Measurements from ENCODE around the gene NEK1.
A peak's percentile ranks its signal among the peaks of the same experiment; 100 is the strongest.
"Not testable (repeated sequence)": the region's sequence is repeated elsewhere in the genome, so short reads cannot be mapped to it uniquely, and the experiment has no call there.

NEK1 gene

GRCh38 chr4:169492436-169493163 lies 119.8 kb downstream of the NEK1 start:
- DNase-seq (ENCODE audit: low spot score): peak; percentile 39

- no peak for DNase-seq (ENCODE audit: low spot score)
Measured at GRCh38 chr4:169491211-169491610, 121.2 kb downstream of the NEK1 start.

GRCh38 chr4:169489306-169489705 lies 123.1 kb downstream of the NEK1 start:
- DNase-seq (ENCODE audit: low spot score): no peak

DNA sequence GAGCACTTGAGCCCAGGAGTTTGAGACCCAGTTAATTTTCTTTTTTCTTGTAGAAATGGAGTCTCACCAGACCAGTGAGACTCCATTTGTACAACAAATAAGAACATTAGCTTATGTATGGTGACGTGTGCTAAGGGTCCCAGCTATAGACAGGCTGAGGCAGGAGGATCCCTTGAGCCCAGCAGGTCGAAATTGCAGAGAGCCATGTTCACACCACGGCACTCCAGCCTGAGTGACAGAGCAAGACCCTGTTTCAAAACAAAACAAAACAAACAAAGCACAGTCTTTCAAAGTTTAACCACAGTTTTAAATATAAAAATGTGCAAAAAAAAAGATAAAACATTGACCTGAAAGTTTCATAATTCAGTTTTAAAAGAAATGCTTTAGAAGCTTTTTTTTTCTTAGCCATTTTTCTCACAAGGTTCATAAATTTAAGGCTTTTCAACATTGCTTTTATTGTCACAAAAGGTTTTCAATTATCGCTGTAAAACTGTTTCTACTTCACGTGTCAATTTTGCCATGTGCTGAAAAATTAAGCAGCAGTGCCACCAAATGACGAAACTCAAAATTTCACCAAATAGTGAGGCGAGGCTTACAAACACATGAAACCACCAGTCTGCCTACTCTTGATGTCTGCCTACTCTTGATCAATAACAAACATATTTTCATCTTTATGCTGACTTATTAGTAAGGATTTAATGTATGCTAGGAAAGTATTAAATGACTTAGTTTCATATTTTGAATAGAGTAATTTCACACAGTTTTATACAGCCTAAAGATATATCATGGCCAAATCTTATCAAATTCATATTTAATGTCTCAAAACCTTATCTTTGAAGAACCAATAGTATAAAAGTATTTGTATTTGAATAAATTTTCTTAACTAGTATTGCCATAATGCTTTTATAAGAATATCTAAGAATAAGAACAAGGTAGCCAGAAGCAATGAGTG lies 126.3 kb downstream of the NEK1 start:
- peak; percentile 32 for DNase-seq (ENCODE audit: low spot score)

DNA sequence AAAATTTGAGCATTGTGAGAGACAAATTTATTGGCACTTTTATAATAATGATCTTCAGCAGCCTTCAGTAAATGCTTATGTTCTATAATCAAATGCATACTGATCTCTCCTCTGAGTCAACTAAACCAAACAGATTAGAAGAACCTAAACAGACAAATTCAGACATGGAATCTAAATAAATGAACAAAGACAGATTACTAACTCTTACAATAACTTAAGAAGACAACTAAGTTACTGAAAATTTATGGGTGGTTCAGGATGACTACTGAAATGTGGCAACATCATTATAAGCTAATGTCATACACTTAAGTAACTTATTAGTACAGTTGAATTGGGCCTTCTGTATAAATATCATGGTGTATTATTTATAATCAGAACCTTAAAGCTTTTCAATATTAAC lies 127.3 kb downstream of the NEK1 start:
- DNase-seq (ENCODE audit: low spot score): no peak

DNA sequence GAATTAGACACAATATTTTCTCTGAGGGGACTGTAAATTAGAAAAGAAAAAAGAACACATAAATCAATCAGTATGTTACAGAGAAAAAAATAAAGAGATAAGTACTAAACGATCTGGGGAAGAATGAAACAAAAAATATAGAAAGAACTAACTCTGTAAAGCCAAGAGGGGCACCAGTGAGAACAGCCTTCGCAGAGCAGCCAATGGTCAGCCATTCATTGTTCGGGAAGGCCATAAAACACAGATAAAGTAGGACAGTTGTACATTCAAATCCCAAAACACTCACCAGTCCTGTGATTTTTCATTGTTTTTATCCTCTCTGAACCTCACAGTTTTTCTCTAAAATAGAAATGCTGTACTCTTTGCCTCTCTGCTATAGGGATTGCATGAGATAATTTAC lies 127.9 kb downstream of the NEK1 start:
- no peak for DNase-seq (ENCODE audit: low spot score)

GRCh38 chr4:169464080-169464479 lies 148.3 kb downstream of the NEK1 start:
- DNase-seq (ENCODE audit: low spot score): no peak

DNA sequence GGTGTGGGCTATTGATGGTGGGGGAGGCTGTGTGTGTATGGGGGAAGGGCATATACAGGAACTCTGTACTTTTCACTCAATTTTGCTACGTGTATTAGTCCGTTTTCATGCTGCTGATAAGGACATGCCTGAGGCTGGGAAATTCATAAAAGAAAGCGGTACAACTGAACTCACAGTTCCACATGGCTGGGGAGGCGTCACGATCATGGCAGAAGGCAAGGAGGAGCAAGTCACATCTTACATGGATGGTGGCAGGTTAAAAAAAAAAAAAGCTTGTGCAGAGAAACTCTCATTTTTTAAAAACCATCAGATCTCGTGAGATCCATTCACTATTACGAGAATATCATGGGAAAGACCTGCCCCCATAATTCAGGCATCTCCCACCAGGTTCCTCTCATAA lies 152.3 kb downstream of the NEK1 start:
- DNase-seq (ENCODE audit: low spot score): no peak

DNA sequence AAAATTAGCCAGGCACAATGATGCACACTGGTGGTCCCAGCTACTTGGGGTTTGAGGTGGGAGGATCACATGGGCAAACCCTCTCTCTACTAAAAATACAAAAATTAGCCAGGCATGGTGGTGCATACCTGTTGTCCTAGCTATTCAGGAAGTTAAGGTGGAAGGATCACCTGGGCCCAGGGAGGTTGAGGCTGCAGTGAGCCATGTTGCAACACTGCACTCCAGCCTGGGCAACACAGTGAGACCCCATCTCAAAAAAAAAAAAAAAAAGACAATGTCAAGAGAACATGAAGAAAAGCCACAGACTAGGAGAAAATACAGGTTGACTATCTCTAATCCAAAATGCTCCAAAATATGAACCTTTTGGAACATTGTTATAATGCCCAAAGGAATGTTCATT lies 153.8 kb downstream of the NEK1 start:
- no peak for DNase-seq (ENCODE audit: low spot score)

DNA sequence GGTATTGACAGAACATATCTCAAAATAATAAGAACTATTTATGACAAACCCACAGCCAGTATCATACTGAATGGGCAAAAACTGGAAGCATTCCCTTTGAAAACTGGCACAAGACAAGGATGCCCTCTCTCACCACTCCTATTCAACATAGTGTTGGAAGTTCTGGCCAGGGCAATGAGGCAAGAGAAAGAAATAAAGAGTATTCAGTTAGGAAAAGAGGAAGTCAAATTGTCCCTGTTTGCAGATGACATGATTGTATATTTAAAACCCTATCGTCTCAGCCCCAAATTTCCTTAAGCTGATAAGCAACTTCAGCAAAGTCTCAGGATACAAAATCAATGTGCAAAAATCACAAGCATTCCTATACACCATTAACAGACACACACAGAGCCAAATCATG lies 159.7 kb downstream of the NEK1 start:
- DNase-seq (ENCODE audit: low spot score): not testable (repeated sequence)

DNA sequence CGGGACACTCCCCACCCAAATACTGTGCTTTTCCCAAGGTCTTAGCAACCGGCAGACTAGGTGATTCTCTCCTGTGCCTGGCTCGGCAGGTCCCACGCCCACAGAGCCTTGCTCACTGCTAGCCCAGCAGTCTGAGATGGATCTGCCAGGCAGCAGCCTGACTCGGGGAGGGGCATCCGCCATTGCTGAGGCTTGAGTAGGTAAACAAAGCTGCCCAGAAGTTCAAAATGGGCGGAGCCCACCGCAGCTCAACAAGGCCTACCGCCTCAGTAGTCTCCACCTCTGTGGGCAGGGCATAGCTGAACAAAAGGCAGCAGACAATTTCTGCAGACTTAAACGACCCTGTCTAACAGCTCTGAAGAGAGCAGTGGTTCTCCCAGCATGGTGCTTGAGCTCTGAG lies 163.4 kb downstream of the NEK1 start:
- DNase-seq (ENCODE audit: low spot score): not testable (repeated sequence)

GRCh38 chr4:169446824-169447223 lies 165.6 kb downstream of the NEK1 start:
- no peak for DNase-seq (ENCODE audit: low spot score)

GRCh38 chr4:169443748-169444147 lies 168.6 kb downstream of the NEK1 start:
- DNase-seq (ENCODE audit: low spot score): no peak

DNA sequence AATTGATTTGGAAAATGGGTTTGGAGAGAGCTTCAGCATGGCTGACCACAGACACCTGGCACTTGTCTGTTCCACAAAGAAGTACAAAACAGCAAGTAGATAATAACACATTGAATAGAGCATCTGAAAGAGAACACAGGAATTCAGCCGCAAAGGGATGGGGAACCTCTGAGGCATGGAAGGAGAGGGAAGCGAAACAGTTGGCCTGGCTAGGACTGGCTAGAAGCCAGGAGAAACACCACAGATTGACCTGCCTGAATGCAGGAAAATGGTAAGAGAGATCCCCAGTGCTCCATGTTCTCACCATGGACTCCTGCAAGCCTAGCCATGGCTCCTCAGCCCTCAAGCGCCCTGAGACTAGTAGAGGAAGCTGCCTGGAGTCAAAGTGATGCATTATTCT lies 171.9 kb downstream of the NEK1 start:
- no peak for DNase-seq (ENCODE audit: low spot score)

- DNase-seq (ENCODE audit: low spot score): no peak
Measured at GRCh38 chr4:169439244-169439643, 173.1 kb downstream of the NEK1 start.

DNA sequence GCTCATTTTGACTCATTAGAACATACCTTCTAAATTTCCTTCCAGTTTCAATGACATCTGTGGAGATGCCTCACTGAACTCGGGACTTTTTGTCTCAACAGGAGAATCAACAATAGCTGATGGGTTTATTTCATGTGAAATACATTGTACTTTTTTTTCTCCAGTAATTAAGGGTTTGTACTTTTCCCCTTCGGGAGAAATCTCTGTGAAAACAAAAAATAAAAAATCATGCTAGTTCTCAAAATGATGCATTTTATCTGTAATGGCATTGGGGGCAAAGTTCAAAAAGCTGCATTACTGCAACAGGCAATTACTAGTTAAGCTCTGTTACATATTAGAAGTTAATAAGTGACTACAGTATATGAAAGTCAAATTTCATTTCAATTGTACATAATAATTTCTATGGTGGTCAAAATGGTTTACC lies 174.3 kb downstream of the NEK1 start:
- DNase-seq (ENCODE audit: low spot score): no peak

GRCh38 chr4:169437299-169438047 lies 174.9 kb downstream of the NEK1 start:
- DNase-seq (ENCODE audit: low spot score): no peak

- DNase-seq (ENCODE audit: low spot score): no peak
Measured at GRCh38 chr4:169436734-169437133, 175.6 kb downstream of the NEK1 start.

DNA sequence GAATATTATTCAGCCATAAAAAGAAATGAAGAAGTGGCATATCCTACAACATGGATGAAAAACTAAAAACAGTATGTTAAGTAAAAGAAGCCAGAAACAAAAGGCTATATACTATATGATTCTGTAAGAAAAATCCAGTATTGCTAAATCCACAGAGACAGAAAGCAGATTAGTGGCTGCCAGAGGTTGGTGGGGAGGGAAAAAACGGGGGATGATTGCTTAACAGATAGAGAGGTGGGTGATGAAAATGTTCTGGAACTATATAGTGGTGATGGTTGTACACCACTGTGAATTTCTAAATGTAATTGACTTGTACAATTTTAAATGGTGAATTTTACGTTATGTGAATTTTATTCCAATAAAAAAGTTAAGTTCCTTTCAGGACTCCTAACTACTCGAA lies 184.0 kb downstream of the NEK1 start:
- no peak for DNase-seq (ENCODE audit: low spot score)

DNA sequence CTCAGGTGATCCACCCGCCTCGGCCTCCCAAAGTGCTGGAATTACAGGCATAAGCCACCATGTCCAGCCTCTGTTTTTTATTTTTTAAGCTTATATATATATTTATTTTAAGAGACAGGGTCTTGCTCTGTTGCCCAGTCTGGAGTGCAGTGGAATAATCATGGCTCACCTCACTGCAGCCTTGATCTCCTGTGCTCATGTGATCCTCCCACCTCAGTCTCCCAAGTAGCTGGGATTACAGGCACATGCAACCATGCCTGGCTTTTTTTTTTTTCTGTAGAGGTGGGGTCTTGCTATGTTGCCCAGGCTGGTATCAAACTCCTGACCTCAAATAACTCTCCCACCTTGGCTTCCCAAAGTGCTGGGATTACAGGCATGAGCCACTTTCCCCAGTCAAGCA lies 184.7 kb downstream of the NEK1 start:
- DNase-seq (ENCODE audit: low spot score): not testable (repeated sequence)

- DNase-seq (ENCODE audit: low spot score): no peak
Measured at GRCh38 chr4:169420291-169420690, 192.1 kb downstream of the NEK1 start.

- DNase-seq (ENCODE audit: low spot score): no peak
Measured at GRCh38 chr4:169418846-169419245, 193.5 kb downstream of the NEK1 start.
